NCI-H82 treated with DMSO at 0.1 percent for 48 hours (cell line): ENCODE results near the gene WDR6.

Source experiments
- DNase-seq: peaks from one replicate; lab custom pipeline; 2025; ENCODE audit not compliant: unreplicated experiment; lab: John Stamatoyannopoulos, UW

Gene WDR6

DNA sequence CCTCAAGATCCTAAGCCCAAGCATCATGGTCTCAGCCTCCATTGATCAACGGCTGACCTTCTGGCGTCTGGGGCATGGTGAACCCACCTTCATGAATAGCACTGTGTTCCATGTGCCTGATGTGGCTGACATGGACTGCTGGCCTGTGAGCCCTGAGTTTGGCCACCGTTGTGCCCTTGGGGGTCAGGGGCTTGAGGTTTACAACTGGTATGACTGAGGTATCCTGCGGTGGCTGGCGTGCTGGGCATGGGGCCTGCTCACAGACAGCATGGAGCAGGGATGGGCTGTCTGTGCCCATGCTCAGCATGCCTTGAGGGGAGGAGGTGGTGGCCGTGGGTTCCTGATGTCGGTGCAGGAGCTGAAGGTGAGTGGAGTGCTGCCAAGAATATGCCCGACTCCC is 7.9 kb downstream of the WDR6 start:
- no peak for DNase-seq

DNA sequence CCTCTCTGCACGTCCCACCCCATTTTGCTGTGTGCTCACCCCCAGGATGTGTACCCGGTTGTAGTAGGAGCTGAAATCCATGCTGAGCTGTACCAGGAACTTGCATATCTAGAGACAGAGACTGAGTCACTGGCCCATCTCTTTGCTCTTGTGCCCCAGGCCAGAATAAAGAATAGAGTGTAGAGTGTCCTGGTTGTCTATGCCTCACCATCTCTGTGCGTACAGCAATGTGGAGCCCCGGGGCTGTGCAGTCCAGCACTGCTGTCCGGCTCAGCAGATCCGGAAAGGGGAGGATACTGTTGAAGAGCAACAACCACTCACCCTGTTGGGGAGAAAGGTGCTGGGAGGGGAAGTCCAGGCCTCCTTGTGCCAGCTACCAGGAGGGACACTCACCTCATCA is 8.6 kb downstream of the WDR6 start:
- no peak for DNase-seq

DNA sequence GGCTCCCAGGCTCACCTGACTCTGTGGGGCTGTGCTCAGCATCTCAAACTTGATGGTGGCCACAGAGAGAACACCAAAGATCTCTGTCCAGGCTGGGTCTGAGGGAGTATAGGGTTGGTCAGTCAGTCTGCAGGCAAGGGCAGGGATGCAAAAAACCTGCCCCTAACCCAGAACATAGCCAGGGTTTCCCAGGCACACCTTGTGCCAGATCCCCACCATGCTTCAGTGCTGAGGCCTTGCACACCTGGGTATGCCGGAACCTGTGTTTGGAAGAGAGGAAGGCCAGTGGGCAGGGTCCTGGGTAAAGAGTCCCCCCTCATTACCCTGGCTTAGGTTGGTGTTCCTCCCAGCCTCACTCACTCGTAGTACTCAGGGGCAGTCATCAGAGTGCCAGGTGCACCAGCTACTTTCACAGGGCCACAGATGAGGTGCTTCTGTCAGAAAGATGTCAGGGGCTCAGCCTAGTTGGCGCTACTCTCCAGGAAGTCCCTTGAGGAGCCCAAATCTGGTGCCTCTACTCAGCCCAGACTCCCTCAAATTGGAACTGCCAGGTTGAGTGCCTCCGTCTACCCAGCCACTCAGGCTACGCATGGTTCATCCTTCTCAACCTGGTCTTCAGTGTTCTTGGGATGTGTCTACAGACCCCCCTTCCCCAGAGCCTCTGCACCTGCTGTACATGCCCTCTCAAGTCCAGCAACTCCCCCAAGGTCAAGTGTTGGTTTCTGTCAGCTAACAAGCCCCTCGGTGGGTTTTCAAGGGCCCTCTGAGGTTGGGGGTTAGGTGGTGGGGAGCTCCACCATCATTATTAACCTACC is 9.4 kb downstream of the WDR6 start:
- no peak for DNase-seq

DNA sequence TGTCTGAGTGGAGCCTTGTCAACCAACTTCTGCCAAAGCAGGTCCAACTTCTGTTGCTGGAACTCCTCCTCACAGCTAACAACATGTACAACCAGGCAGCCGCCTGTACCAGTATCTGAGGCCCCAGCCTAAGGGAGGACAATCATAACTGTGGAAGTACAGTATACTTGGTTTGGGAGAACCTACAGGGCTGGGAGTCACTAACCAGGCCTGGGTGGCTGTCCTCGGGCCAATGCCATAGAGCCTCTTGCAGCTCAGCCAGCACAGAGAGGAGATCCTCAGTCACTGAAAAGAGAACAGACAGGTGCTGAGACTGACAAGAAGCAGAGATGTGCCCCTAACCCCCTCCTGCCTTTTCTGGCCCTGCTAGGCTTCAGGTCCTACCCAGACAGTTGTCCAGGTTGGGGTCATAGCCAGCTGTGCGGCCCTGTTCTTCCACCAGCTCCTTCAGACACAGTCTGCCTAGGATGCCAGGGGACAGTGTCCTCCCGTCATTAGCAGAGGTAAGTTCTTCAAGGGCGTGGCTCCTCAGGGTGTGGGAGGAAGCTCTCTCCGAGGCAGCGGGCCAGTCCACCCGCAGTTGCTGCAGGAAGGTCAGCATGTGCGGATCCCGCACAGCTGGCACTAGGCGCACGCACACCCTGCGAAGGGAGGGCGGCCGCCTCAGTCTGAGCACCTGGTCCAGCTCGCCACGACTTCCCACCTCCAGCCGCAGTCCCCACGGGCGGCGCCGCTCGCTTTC is 10.2 kb downstream of the WDR6 start:
- no peak for DNase-seq

DNA sequence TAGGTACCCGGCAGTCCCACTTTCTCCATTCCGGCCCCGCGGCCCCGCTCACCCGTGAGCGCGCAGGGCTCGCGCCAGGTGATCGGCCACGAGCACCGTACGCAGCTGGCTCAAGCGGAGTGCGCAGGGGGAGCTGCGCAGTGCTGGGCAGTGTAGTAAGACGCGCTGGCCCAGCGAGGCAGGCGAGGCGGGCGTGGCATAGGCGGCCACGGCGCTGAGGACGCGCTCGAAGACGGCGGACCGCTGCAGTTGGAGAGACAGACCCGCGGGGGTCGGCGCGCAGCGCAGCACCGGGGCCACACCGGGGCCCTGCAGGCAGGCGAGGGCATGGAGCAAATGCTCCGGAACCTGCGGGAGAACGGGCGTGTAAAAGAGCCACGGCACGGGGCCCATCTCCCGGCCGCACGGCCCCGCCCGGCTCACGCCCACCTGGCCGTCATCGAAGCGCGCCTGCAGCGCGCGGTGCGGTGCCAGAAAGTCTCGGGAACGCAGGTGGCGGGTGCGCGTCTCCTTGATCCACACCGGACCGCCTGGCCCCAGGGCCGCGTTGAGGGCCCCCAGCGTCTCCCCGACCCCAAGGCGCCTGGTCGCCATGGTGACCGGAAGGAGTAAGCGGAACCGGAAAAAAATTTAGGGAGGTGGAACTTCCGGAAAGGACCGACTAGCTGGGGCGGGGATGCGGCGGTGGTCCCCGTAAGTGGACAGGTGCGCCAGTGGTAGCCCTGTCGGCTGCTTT is 10.9 kb downstream of the WDR6 start, which contains the start of gene DALRD3:
DALRD3 (minus strand) TSS at position 610 of the 736 bp plus-strand sequence; CDS start at position 594, 16 bp downstream.
- peak; percentile 9 for DNase-seq

DNA sequence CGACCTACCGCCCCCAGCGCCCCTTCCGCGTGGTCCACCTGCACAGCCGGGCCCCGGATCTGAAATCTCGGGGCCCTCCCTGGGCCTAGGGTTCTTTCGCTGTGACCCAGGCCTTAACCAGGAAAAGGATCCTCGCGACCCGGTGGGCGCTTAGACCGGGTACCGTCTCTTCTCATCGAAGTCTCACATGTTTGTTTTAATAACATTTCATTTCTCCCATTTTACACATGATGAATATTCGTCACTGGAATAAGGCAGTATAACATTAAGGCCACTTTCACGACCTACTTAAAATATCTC is 11.5 kb downstream of the WDR6 start:
- no peak for DNase-seq

DNA sequence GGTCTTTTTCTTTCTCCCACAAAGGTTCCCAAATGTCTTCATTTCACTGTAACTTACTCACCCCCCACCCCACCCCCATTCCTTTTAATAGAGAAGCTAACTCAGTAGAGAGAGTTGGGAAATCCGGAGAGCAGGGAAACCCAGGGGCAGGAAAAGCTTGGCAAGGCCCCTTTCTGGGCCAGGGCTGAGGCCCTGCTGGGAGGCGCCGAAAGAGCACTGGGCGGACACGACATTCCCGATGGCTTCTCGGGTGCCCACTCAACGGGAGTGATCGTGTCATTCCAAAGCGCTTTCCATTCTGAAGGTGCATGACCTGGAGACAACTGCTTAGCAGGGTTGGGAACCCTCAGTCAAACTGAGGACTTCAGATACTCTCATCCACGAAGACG is 12.7 kb downstream of the WDR6 start:
- no peak for DNase-seq

DNA sequence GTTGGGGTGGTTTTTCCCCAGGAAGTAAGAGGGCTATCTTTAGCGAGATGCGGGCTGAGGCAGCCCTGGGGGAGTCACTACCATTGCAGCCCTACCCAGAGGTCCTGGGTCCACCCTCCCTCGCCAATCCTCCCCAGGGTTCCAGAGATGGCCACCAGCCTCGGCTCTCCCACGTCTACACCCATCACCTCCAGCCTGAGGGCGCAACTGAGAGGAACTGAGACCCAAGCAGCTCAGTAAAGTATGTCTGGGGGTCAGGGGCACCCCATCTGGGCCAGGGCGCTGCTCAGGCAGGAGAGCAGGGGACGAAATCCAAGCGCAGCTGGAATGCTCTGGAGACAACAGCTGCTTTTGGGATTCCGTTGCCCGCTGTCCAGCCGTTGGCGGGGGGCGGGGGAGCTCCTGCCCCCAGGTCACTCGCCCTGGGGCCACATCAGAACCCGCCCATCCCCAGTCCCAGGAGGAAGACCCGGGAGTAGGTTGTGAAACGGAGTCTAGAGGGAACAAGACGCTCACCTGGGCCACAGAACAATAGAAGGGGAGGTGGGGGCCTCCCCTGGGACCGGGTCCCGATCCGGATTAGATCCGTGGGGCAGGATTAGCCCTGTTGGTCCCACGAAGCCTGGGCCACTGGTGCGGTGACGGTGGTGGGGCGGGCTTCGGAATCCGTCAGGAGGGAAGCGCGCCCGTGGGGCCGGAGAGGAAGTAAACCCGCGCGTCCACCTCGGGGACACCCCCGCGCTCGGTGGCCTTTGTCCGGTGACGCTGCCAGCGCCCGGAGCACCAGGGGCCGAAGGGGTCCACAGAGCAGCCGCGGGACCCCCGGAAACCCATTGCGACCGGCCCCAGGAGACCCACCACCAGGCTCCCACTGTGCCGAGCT is 13.4 kb downstream of the WDR6 start:
- no peak for DNase-seq

DNA sequence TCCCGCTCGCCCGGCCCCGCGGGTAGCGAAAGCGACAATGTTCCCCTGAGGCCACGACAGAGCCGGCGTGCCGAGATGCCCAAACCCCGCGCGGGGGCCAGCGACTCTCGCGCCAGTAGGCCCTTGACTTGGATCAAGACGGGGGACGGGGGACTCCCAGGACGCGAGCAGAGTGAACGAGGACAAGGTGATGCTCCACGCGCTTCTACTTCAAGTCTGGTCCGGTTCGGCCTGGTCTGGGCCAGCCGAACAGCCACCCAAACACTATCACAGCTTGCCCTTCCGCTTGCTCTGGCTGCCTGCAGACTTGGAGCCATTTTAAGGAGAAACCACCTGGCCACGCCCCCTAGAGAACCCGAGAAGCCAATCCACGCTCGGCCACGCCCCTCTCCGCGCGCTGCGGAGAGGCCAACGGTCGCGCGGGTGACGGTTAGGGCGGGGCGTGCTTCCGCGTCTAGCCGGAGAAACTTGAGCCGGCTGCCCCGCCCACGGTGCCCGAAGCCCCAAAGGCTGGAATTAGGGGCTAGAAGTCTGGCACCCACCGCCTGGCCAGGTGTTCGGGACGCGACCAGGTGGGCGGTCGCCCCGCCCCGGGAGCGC is 14.1 kb downstream of the WDR6 start:
- DNase-seq = peak; percentile 90

DNA sequence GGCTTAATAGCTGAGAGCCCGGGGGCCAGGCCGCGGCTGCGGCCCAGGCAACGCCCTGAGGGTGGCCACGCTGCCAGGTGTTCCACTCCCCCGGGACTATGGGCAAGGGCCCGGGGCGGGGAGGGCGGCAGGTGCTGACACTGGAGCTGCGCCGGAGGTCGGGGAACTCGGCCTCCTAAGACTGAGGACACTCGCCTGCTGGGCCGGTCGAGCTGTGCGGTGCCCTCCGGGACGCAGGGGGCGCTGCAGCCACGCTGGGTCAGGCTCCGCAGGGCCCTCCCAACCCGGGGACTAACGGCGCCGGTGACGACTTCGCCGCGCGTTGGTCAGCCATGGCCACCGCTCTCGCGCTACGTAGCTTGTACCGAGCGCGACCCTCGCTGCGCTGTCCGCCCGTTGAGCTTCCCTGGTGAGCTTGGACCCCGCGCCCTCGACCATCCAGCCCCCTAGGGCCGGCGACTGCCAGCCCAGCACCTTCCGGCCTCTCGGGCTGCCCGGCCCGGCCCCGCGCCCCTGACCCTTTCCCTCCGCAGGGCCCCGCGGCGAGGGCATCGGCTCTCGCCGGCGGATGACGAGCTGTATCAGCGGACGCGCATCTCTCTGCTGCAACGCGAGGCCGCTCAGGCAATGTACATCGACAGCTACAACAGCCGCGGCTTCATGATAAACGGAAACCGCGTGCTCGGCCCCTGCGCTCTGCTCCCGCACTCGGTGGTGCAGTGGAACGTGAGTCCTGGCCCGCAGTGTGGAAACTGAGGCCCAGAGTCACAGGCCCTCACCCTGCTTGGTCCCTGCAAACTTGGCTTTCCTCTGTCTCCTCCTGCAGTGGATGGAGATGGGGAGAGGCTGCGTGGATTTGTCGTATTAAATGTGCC is 14.9 kb downstream of the WDR6 start, which contains the start of gene NDUFAF3:
NDUFAF3 (plus strand) TSS at position 309 of the 875 bp plus-strand sequence; CDS start at position 333, 24 bp downstream.
- DNase-seq = peak; percentile 77

DNA sequence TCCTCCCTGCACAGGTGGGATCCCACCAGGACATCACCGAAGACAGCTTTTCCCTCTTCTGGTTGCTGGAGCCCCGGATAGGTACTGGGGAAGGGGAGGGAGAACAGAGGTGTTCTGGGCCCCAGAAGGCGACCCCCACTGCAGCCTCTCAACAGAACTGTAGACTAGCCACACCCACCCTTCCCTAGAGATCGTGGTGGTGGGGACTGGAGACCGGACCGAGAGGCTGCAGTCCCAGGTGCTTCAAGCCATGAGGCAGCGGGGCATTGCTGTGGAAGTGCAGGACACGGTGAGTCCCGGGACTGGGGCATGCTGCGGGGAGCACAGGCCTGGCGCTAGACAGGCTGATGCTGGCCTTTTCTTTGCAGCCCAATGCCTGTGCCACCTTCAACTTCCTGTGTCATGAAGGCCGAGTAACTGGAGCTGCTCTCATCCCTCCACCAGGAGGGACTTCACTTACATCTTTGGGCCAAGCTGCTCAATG is 15.5 kb downstream of the WDR6 start:
- no peak for DNase-seq

DNA sequence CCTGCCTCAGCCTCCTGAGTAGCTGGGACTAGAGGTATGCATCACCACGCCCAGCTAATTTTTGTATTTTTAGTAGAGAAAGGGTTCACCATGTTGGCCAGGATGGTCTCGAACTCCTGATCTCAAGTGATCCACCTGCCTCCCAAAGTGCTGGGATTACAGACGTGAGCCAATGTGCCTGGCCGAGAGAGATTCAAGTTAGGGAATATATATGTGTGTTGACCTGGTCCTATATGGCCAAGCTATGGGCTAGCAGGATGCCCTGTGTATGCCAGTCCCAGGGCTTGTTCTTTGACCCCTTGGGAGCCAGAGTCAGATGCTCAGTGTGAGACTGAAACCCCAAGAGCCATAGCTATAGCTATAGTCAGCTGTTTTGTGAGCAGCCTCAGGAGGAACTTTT is 16.6 kb downstream of the WDR6 start:
- no peak for DNase-seq

DNA sequence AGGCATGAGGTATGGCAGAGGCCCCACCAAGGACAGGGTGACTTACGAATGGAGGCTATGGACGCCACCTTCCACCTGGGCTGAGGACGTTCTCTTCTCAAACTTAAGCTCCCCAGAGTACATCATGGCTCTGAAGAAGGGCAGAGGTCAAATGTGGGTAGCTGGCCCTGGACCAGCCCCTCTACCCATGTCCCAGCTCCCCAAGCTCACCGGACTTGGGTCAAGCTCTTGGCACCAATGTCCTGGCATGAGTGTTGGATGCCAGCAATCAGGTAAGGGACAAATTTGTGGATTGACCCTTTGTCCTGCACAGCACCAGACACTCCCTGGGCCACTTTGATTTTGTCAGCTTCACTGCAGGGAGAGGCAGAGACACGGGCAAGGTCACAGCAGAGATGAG is 17.3 kb downstream of the WDR6 start:
- DNase-seq = no peak

DNA sequence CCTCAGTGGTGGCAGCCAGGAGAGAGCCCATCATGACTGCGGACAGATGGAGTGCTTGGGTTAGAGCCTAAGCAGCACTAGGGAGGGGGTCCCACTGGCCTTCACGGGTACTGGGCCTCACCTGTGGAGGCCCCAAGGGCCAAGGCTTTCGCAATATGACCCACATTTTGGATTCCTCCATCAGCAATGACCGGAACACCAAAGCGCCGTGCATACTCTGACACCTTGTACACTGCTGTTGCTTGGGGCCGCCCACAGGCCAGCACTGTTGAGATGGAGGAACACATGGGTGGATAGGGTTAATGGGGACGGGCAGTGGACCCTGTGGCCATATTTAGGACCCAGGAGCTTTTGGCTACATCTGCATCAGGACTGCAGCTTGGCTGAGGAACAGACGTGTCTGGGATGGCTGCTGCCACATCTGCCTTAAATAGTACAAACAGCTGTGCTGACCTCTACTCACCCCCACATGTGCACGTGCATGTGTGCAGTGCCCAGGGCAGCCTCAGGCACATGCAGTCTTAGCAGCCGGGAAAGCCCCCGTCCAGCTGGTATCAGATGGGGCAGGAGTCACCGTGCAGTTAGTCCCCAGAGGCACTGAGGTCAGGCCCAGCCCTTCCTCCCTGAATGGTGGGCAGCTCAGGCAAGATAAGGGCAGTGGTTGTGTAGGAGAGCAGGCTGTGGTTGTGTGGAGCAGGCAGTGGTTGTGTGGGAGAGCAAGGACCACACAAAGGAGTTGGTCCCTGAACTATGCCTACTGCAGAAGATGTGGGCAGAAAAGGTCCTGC is 18.0 kb downstream of the WDR6 start:
- DNase-seq = no peak

DNA sequence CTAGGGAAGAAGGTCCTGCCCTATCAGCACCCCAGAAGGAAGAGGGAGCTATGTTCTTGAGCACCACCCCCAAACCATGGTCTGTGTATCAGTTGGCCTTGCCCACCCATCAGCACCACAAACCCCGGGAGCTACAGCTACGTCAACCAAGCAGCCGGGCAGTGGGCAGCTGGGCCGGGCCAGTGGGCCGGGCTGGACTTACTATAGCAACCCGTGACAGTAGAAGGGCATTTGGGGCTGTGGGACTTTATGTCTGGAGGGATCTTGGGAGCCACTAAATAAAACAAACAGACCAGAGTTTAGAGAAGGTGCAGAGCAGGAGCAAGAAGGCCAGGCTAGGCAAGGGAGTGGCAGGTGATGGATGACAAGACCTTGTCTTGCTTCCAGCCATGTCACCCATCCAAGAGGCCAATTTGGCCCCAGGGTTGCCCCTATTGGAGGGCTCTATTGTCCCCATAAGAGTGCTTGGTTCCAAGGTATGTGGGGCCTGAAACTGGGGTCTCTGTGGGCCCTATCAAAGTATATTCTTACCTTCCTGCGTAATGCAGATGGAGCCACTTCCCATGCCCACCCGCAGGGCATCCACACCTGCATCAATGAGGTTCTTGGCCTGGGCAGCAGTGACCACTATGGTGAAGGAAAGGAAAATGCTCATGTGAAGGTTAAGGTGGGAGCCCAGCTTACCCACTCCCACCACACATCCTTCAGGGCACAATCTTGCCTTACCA is 18.8 kb downstream of the WDR6 start:
- no peak for DNase-seq

DNA sequence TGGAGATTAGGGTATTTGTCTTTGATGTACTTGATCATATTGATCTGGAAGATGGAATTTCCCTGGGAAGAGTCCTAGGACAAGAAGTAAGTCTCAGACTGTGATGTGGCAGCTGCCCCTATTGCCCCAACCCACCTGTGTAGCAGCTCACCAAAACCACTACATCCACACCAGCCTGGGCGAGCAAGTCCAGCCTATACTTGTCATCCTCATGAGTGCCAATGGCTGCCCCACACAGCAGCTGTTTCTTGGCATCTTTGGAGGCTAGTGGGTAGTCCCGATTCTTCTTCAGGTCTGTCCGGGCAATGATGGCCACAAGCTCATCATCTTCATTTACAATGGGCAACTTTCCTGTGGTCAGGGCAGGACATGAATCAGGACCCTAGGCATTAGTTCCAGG is 19.3 kb downstream of the WDR6 start:
- DNase-seq = no peak

DNA sequence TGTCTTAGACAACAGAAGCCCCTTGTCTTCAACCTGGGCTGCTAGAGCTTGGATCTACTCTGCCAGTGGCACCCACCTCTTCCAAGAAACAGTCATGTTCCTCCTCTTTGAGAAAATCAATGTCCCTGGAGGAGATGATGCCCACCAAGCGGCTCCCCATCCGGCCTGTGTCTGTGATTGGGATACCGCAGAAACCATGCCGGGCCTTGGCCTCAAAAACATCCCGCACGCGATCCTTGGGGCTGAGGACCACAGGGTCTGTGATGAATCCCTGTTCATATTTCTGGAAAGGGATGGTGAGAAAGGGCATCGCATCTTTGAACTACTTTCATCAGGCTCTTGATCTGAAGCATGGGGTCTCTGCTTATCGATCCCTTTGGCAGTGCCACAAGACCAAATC is 20.4 kb downstream of the WDR6 start:
- DNase-seq = no peak

DNA sequence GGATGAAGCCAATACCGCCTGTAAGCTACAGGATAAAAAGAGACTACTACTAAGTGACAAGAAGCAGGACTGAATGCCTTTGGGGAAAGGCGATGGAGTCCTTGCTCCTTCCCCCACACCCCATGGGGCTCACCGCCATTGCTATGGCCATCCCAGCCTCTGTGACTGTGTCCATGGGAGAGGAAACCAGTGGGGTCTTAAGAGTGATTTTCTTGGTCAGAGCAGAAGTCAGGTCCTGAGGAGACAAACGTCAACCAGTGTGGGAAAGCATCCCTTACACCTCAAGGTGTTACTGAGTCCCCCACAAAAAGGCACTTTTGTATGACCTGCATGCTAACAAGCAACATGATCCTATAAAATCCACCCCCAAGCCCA is 21.1 kb downstream of the WDR6 start:
- no peak for DNase-seq
